Vagina (tissue), 2 donors: ENCODE data around the gene ATP2B2.

Source experiments
- CTCF ChIP-seq, 3 experiments: fragments of 450-650 bp in 2 of 3; fragments of 200-600 bp in 1 of 3; sonication (generic) in 1 of 3; IDR thresholded peaks; one replicate each; pipeline ENCODE4 v1.5.1; 2017 to 2019; ENCODE audit warnings: antibody characterized with exemption in 3 of 3, mild to moderate bottlenecking in 2 of 3, moderate library complexity in 2 of 3
- POLR2AphosphoS5 ChIP-seq, 2 donors: sonication (generic); formaldehyde crosslinking; IDR thresholded peaks; one replicate each; pipeline ENCODE4 v1.9.0; 2017; ENCODE audit warnings: antibody characterized with exemption in 2 of 2, mild to moderate bottlenecking in 2 of 2, low read depth in 1 of 2; ENCODE audit not compliant: insufficient read depth in 1 of 2

GRCh38 chr3:10404876-10405275 is 100.5 kb downstream of the ATP2B2 start:
- TF ChIP-seq POLR2AphosphoS5 (IDR thresholded peaks at IDR 0.05; ENCODE audit: insufficient read depth in 1 of 2, low read depth in 1 of 2) (no peak), CTCF (IDR thresholded peaks at IDR 0.05) (no peak)
